ENCODE measurements around the gene MIPOL1.
A peak's percentile ranks its signal among the peaks of the same experiment; 100 is the strongest.
"Not testable (repeated sequence)": the region's sequence is repeated elsewhere in the genome, so short reads cannot be mapped to it uniquely, and the experiment has no call there.

MIPOL1 gene

DNA sequence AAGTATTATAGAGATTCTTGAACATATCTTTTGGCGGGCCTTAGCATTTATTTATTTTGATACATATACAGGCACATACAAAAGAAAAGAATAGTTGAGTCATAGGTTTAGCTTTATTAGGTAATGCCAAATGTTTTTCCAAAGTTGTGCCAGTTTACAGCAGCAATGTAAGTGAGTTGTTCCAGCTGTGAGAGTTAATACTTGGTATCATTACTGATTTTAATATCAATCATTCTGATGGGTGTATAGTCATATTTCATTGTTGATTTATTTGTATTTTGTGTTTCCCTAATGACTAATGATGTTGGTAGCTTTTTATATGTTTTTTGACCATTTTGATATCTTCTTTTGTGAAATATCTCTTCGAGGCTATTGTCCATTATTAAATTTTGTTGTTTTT is 122.4 kb downstream of the MIPOL1 start:
- H3K4me3 Mint-ChIP-seq: no peak overlapping the region
- TF ChIP-seq, protein P1, sequence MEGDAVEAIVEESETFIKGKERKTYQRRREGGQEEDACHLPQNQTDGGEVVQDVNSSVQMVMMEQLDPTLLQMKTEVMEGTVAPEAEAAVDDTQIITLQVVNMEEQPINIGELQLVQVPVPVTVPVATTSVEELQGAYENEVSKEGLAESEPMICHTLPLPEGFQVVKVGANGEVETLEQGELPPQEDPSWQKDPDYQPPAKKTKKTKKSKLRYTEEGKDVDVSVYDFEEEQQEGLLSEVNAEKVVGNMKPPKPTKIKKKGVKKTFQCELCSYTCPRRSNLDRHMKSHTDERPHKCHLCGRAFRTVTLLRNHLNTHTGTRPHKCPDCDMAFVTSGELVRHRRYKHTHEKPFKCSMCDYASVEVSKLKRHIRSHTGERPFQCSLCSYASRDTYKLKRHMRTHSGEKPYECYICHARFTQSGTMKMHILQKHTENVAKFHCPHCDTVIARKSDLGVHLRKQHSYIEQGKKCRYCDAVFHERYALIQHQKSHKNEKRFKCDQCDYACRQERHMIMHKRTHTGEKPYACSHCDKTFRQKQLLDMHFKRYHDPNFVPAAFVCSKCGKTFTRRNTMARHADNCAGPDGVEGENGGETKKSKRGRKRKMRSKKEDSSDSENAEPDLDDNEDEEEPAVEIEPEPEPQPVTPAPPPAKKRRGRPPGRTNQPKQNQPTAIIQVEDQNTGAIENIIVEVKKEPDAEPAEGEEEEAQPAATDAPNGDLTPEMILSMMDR (IDR thresholded peaks at IDR 0.05; ENCODE audit: unreplicated experiment in 3 of 3): no peak
- no peaks in the 10 kb centered on the region for H3K27me3 Mint-ChIP-seq (ENCODE audit: low read depth)
- peaks cover 5% of the 10 kb centered on the region for H3K36me3 Mint-ChIP-seq (ENCODE audit: low read depth)
- peaks cover 3% of the 10 kb centered on the region for H3K9me3 Mint-ChIP-seq
- no peaks in the 10 kb centered on the region for H3K4me1 Mint-ChIP-seq
- H3K27ac Mint-ChIP-seq: no peak overlapping the region

GRCh38 chr14:37325332-37325731 is 127.6 kb downstream of the MIPOL1 start:
- Mint-ChIP-seq H3K27me3 (ENCODE audit: low read depth) (no peaks in the 10 kb centered on the region), H3K9me3 (peaks cover 3% of the 10 kb centered on the region)

GRCh38 chr14:37326434-37326833 is 128.7 kb downstream of the MIPOL1 start:
- TF ChIP-seq, protein P1 (IDR thresholded peaks at IDR 0.05; ENCODE audit: unreplicated experiment in 3 of 3): no peak
- Mint-ChIP-seq H3K4me3 (no peak overlapping the region), H3K36me3 (ENCODE audit: low read depth) (peaks cover 16% of the 10 kb centered on the region), H3K4me1 (no peaks in the 10 kb centered on the region), H3K9me3 (peaks cover 8% of the 10 kb centered on the region), H3K27ac (no peak overlapping the region), H3K27me3 (ENCODE audit: low read depth) (no peaks in the 10 kb centered on the region)

More at GRCh38 chr14:37325332-37325731, 127.6 kb downstream of the MIPOL1 start:
- Mint-ChIP-seq H3K4me1 (no peaks in the 10 kb centered on the region), H3K4me3 (no peak overlapping the region), H3K27ac (no peak overlapping the region), H3K36me3 (ENCODE audit: low read depth) (peaks cover 6% of the 10 kb centered on the region)
- TF ChIP-seq, protein P1 (IDR thresholded peaks at IDR 0.05; ENCODE audit: unreplicated experiment in 3 of 3): no peak

DNA sequence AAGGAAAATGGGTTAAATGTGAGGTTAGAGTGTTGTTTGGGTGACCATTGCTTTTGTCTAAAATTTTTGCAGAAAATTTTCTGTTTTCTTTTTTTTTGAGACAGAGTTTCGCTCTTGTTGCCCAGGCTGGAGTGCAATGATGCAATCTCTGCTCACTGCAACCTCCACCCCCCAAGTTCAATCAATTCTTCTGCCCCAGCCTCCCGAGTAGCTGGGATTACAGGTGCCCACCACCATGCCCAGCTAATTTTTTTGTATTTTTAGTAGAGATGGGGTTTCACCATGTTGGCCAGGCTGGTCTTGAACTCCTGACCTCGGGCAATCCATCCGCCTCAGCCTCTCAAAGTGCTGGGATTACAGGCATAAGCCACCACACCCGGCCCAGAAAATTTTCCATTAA is 130.2 kb downstream of the MIPOL1 start:
- not testable (repeated sequence) for H3K4me3 Mint-ChIP-seq; H3K27ac Mint-ChIP-seq; H3K27me3 Mint-ChIP-seq (ENCODE audit: low read depth); H3K9me3 Mint-ChIP-seq; H3K4me1 Mint-ChIP-seq
- H3K36me3 Mint-ChIP-seq (ENCODE audit: low read depth): peaks cover 15% of the 10 kb centered on the region

GRCh38 chr14:37328673-37329072 is 130.9 kb downstream of the MIPOL1 start:
- Mint-ChIP-seq H3K27me3 (ENCODE audit: low read depth) (no peaks in the 10 kb centered on the region), H3K9me3 (peaks cover 5% of the 10 kb centered on the region), H3K4me3 (no peak overlapping the region), H3K36me3 (ENCODE audit: low read depth) (peaks cover 15% of the 10 kb centered on the region), H3K27ac (peak overlapping the region in 1 of 3 experiments; percentile 60), H3K4me1 (no peaks in the 10 kb centered on the region)
- TF ChIP-seq, protein P1 (IDR thresholded peaks at IDR 0.05; ENCODE audit: unreplicated experiment in 3 of 3): no peak

DNA sequence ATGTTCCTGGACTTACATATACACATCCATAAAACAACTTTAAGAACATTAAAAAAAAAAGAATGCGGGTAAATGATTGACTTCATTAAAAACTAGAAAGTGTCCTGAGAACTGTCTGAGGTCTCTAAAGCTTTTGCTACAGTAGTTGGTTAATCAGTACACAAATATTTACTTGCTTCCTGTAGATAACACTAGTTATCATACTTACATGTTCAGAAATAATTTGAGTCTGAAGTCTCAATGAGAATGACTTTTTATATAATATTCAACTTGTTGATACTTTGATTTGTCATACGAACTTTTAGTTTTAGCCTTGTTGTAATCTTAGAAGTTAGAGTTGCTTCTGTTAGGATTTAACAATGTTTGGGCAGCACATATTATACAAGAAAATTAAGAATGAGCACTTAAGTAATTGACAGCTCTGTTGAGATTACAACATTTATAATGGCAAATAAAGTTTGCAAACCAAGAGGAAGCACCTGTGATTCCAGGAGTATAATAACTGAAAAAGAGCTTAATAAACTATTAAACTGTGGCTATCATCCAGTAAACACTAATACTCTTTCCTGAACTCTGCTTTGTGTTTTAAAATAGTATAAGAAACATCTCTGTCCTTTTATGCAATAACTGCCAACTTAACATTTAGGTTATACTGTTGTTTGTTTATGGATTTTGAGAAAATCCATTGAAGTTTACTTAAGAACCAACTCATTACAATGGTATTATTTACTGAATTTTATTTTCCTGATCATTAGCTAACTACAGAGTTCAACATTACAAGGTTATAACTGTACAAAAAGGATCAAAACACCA is 131.7 kb downstream of the MIPOL1 start:
- H3K27me3 Mint-ChIP-seq (ENCODE audit: low read depth): no peaks in the 10 kb centered on the region
- H3K4me1 Mint-ChIP-seq: no peaks in the 10 kb centered on the region
- TF ChIP-seq, protein P1 (IDR thresholded peaks at IDR 0.05; ENCODE audit: unreplicated experiment in 3 of 3): no peak
- H3K9me3 Mint-ChIP-seq: peaks cover 5% of the 10 kb centered on the region
- peak overlapping the region in 1 of 3 experiments; percentile 29 for H3K27ac Mint-ChIP-seq
- no peak overlapping the region for H3K4me3 Mint-ChIP-seq
- H3K36me3 Mint-ChIP-seq (ENCODE audit: low read depth): peaks cover 15% of the 10 kb centered on the region

All from nephron (organoid).